Prostate gland (tissue), 2 donors: ENCODE data around the gene WNK1. TPM values are rescaled to one million over a fixed set of nuclear protein-coding genes. Genes with fewer than 3 reads are reported as not detected.
A peak's percentile ranks its signal among the peaks of the same experiment; 100 is the strongest.

ENCODE experiments used
- DNase-seq: peaks from one replicate; pipeline ENCODE4 v3.0.0-alpha.2; 2019; ENCODE audit warnings: low spot score
- H3K27ac ChIP-seq, 2 donors: fragments of 200-600 bp; sonication (generic); 2 replicates each; pipeline ENCODE4 v1.5.1; 2017 to 2019
- H3K27me3 ChIP-seq: fragments of 200-600 bp; sonication (generic); replicated peaks from 2 replicates; pipeline ENCODE4 v1.5.1; 2019; ENCODE audit not compliant: insufficient read depth
- H3K36me3 ChIP-seq, 2 donors: fragments of 200-600 bp; sonication (generic); 1 replicate in 1 of 2; 2 replicates in 1 of 2; pipeline versions ENCODE4 v1.5.1 to v1.8.1; 2017 to 2019
- H3K4me1 ChIP-seq: fragments of 200-600 bp; sonication (generic); replicated peaks from 2 replicates; pipeline ENCODE4 v1.5.1; 2019
- H3K4me3 ChIP-seq, 2 donors: fragments of 200-600 bp; sonication (generic); 2 replicates each; pipeline ENCODE4 v1.5.1; 2017 to 2019
- H3K9me3 ChIP-seq: fragments of 200-600 bp; sonication (generic); 2 replicates; pipeline ENCODE4 v1.5.1; 2017
- CTCF ChIP-seq, 4 experiments: fragments of 200-600 bp in 2 of 4; fragments of 450-650 bp in 2 of 4; sonication (generic) in 2 of 4; IDR thresholded peaks; 1 replicate in 3 of 4; 2 replicates in 1 of 4; pipeline ENCODE4 v1.5.1; 2016 to 2019; ENCODE audit warnings: antibody characterized with exemption in 4 of 4, mild to moderate bottlenecking in 2 of 4, moderate library complexity in 2 of 4
- POLR2A ChIP-seq: fragments of 450-650 bp; IDR thresholded peaks from one replicate; pipeline ENCODE4 v1.6.1; 2016; ENCODE audit warnings: antibody characterized with exemption, mild to moderate bottlenecking
- POLR2AphosphoS5 ChIP-seq: sonication (generic); formaldehyde crosslinking; IDR thresholded peaks from one replicate; pipeline ENCODE4 v1.6.1; 2017; ENCODE audit warnings: antibody characterized with exemption
- WGBS: methylation state at CpG from one replicate; pipeline ENCODE4 v1.1.5; 2018; 5-methylcytosine and 5-hydroxymethylcytosine counted together
- intact Hi-C: fragments of 100-400 bp; cut with DNase I; formaldehyde crosslinking; loops from one replicate; pipeline ENCODE4 v1.14.2; 2022
- total RNA-seq, 2 donors: library from RNA; depleted of rRNA; stranded (reverse); fragments of >200 nt; gene quantifications; one replicate each; pipeline ENCODE4 v1.1.0, GENCODE V29; 2016

WNK1 gene
- total RNA-seq, 2 donors from 2014 or later, result 82.7 to 223 TPM

- Histone ChIP-seq H3K36me3 (no peaks in the 10 kb centered on the region), H3K27me3 (no peaks in the 10 kb centered on the region), H3K9me3 (no peaks in the 10 kb centered on the region), H3K4me3 (no peak overlapping the region), H3K27ac (no peak overlapping the region), H3K4me1 (peaks cover 2% of the 10 kb centered on the region)
- DNase-seq, result no peak
- TF ChIP-seq CTCF (IDR thresholded peaks at IDR 0.05) (no peak), POLR2A (no peak), POLR2AphosphoS5 (no peak)
- intact Hi-C loops, result no loop called here
- 6% methylated on average over 2 of the region's 2 CpGs for WGBS
Observed at GRCh38 chr12:728781-729180, 23.6 kb upstream of the WNK1 start.

GRCh38 chr12:729221-729620 lies 23.2 kb upstream of the WNK1 start:
- no peaks in the 10 kb centered on the region for H3K27me3 ChIP-seq
- H3K9me3 ChIP-seq, result no peaks in the 10 kb centered on the region
- H3K27ac ChIP-seq, result no peak overlapping the region
- H3K4me3 ChIP-seq, result no peak overlapping the region
- TF ChIP-seq CTCF (IDR thresholded peaks at IDR 0.05) (no peak), POLR2A (no peak), POLR2AphosphoS5 (no peak)
- no peak for DNase-seq
- peaks cover 2% of the 10 kb centered on the region for H3K4me1 ChIP-seq
- intact Hi-C loops, result no loop called here
- no peaks in the 10 kb centered on the region for H3K36me3 ChIP-seq

GRCh38 chr12:730550-730949 lies 21.8 kb upstream of the WNK1 start:
- intact Hi-C loops, result no loop called here

GRCh38 chr12:737122-737739 lies 15.1 kb upstream of the WNK1 start:
- no peaks in the 10 kb centered on the region for H3K9me3 ChIP-seq
- TF ChIP-seq POLR2AphosphoS5, result peak; percentile 11
- no peak for TF ChIP-seq CTCF (IDR thresholded peaks at IDR 0.05)
- no peak for DNase-seq

More at GRCh38 chr12:730550-730949, 21.8 kb upstream of the WNK1 start:
- Histone ChIP-seq H3K4me3 (no peak overlapping the region), H3K27ac (no peak overlapping the region), H3K9me3 (no peaks in the 10 kb centered on the region), H3K27me3 (no peaks in the 10 kb centered on the region), H3K36me3 (no peaks in the 10 kb centered on the region), H3K4me1 (peaks cover 2% of the 10 kb centered on the region)
- no peak for DNase-seq
- 97% methylated on average over 9 of the region's 9 CpGs for WGBS
- no peak for TF ChIP-seq POLR2AphosphoS5
- TF ChIP-seq CTCF (IDR thresholded peaks at IDR 0.05), result no peak
- TF ChIP-seq POLR2A, result no peak

GRCh38 chr12:738712-739111 lies 13.7 kb upstream of the WNK1 start:
- Histone ChIP-seq H3K27ac (no peak overlapping the region), H3K36me3 (no peaks in the 10 kb centered on the region), H3K4me1 (no peaks in the 10 kb centered on the region), H3K27me3 (no peaks in the 10 kb centered on the region), H3K4me3 (no peak overlapping the region), H3K9me3 (no peaks in the 10 kb centered on the region)
- intact Hi-C loops, result no loop called here
- TF ChIP-seq POLR2AphosphoS5 (no peak), POLR2A (no peak), CTCF (IDR thresholded peaks at IDR 0.05) (no peak)
- 87% methylated on average over 2 of the region's 2 CpGs for WGBS
- no peak for DNase-seq

More at GRCh38 chr12:737122-737739, 15.1 kb upstream of the WNK1 start:
- Histone ChIP-seq H3K4me3 (no peak overlapping the region), H3K4me1 (no peaks in the 10 kb centered on the region), H3K27me3 (no peaks in the 10 kb centered on the region), H3K36me3 (no peaks in the 10 kb centered on the region), H3K27ac (no peak overlapping the region)
- intact Hi-C loops, result no loop called here
- WGBS, result 57% methylated on average over 10 of the region's 10 CpGs
